ENCODE measurements around the gene RARRES2. TPM values are rescaled to one million over a fixed set of nuclear protein-coding genes. Genes with fewer than 3 reads are reported as not detected.

RARRES2 gene
- polyA plus RNA-seq, 1 of the 3 experiments (the other 2 are of a cell fraction), result 0.43 TPM

- TF ChIP-seq REST (IDR thresholded peaks at IDR 0.05; ENCODE audit: low read depth, low read length) (no peak), RFX5 (IDR thresholded peaks at IDR 0.05; ENCODE audit: low read length) (no peak)
Measured at GRCh38 chr7:150327308-150327707, 14.1 kb downstream of the RARRES2 start (continued).

- 70% methylated on average over 4 of the region's 4 CpGs for WGBS (ENCODE audit: low lambda C conversion rate)
- H3K4me2 ChIP-seq, result no peak overlapping the region
Measured at GRCh38 chr7:150326657-150327268, 14.7 kb downstream of the RARRES2 start.

More at GRCh38 chr7:150326657-150327268, 14.7 kb downstream of the RARRES2 start:
- Histone ChIP-seq H2AFZ (ENCODE audit: low read depth) (no peak overlapping the region), H3F3A (replicated peaks; ENCODE audit: insufficient read depth) (no peaks in the 10 kb centered on the region), H3K9me2 (no peaks in the 10 kb centered on the region), H3K27ac (ENCODE audit: low read depth in 2 of 2, low read length in 1 of 2) (no peak overlapping the region), H3K4me3 (ENCODE audit: low read depth in 2 of 2, low read length in 1 of 2) (no peak overlapping the region), H3K4me1 (ENCODE audit: control insufficient read depth in 1 of 2, insufficient read depth in 2 of 2, low read depth in 1 of 2, low read length in 1 of 2) (peaks cover 0 to 7% of the 10 kb centered on the region in 2 experiments; a peak in 1 of 4 replicates), H3K9me3 (no peaks in the 10 kb centered on the region), H3K27me3 (ENCODE audit: insufficient read depth) (peaks cover 5% of the 10 kb centered on the region; the same call in 1 of the 2 replicates), H3K79me2 (ENCODE audit: insufficient read depth) (no peaks in the 10 kb centered on the region), H3K36me3 (replicated peaks in 1 of 2; ENCODE audit: control insufficient read depth in 1 of 2, insufficient read depth in 2 of 2, low read length in 1 of 2) (no peaks in the 10 kb centered on the region), H4K20me1 (ENCODE audit: insufficient read depth) (no peaks in the 10 kb centered on the region), H3K9ac (no peak overlapping the region)
- ChIA-PET POLR2A (no interaction called here), CTCF (interaction anchor here (1.3 to 1.5 kb wide), 2 partner anchors 29 to 32 kb away, joined by 3 to 4 read pairs; no protein-coding TSS in a partner anchor)
- DNase-seq, result no peak
- no peak for TF ChIP-seq USF1 (IDR thresholded peaks at IDR 0.05; ENCODE audit: borderline replicate concordance, low read depth)
- TF ChIP-seq MXI1 (IDR thresholded peaks at IDR 0.05; ENCODE audit: low read depth, low read length), result no peak
- no peak for TF ChIP-seq TEAD4 (IDR thresholded peaks at IDR 0.05; ENCODE audit: borderline replicate concordance, insufficient read depth)
- TF ChIP-seq SMC3 (IDR thresholded peaks at IDR 0.05; ENCODE audit: low read depth, low read length), result no peak
- no peak for TF ChIP-seq JUND (IDR thresholded peaks at IDR 0.05)
- TF ChIP-seq RAD21 (IDR thresholded peaks at IDR 0.05; ENCODE audit: low read length), result no peak
- no peak for TF ChIP-seq PBX3 (IDR thresholded peaks at IDR 0.05)
- TF ChIP-seq RFX5 (IDR thresholded peaks at IDR 0.05; ENCODE audit: low read length), result no peak
- no peak for TF ChIP-seq FOXM1 (IDR thresholded peaks at IDR 0.05; ENCODE audit: low read depth)
- no peak for TF ChIP-seq USF2 (IDR thresholded peaks at IDR 0.05; ENCODE audit: borderline replicate concordance, low read depth, low read length)
- TF ChIP-seq, protein P1, sequence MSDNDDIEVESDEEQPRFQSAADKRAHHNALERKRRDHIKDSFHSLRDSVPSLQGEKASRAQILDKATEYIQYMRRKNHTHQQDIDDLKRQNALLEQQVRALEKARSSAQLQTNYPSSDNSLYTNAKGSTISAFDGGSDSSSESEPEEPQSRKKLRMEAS (IDR thresholded peaks at IDR 0.05; ENCODE audit: low read depth), result no peak
- no peak for TF ChIP-seq EZH2phosphoT487 (IDR thresholded peaks at IDR 0.05; ENCODE audit: borderline replicate concordance, low read depth)
- no peak for TF ChIP-seq MEF2A (IDR thresholded peaks at IDR 0.05; ENCODE audit: borderline replicate concordance, low read depth)
- TF ChIP-seq FOXJ3 (CRISPR knock-in tag; IDR thresholded peaks at IDR 0.05), result no peak
- no peak for TF ChIP-seq CHD2 (IDR thresholded peaks at IDR 0.05; ENCODE audit: low read length, partially characterized antibody)
- no peak for TF ChIP-seq FOSL2 (IDR thresholded peaks at IDR 0.05; ENCODE audit: borderline replicate concordance, low read depth)

Data from SK-N-SH (cell line).